ENCODE results near the gene ALPP.

- TF ChIP-seq EZH2phosphoT487 (IDR thresholded peaks at IDR 0.05; ENCODE audit: insufficient read depth, low read depth), result no peak
- no peak for TF ChIP-seq EZH2 (IDR thresholded peaks at IDR 0.05; ENCODE audit: insufficient read depth, poor library complexity, severe bottlenecking)
Observed at GRCh38 chr2:232368311-232368731, 10.2 kb upstream of the ALPP start.

Data from GM23248 (cell line).